ENCODE measurements around the gene MAFF. TPM values are rescaled to one million over a fixed set of nuclear protein-coding genes. Genes with fewer than 3 reads are reported as not detected.
A peak's percentile ranks its signal among the peaks of the same experiment; 100 is the strongest.
"Not testable (repeated sequence)": the region's sequence is repeated elsewhere in the genome, so short reads cannot be mapped to it uniquely, and the experiment has no call there.

The MAFF gene
- total RNA-seq, 1 donor from 2014 or later, result 4.2 TPM

DNA sequence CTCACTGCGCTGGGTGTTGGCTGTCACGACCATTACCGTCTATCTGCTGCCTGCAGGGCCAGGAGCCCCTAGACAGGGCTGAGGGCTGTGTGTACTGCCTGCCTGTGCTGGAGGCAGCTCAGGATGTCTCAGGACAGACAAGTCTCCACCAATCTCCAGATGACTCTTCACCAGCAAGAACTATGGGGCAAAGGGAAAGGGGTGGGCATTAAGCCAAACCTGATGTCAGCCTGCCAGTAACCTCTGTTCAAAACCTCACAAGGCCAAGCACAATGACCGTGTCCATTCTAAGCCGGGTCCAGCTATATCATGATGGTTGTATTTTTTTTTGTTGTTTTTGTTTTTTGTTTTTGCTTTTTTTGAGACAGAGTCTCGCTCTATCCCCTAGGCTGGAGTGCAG, 31.6 kb downstream of the MAFF start:
- ATAC-seq (ENCODE audit: poor library complexity) (no peak), DNase-seq (no peak)
- intact Hi-C loops (cut with DNase I), result no loop called here

DNA sequence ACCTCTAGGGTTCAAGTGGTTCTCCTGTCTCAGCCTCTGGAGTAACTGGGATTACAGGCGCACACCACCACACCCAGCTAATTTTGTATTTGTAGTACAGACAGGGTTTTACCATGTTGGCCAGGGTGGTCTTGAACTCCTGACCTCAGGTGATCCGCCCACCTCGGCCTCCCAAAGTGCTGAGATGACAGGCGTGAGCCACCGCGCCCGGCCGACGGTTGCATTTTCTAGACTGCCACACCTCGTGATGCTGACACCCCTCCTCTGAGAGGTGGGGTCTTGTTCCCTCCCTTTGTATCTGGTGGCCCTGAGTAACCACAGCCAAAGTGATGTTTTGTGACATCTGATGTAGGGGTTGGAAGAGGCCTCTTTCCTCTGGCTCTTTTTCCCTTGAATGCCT, 32.1 kb downstream of the MAFF start:
- DNase-seq; ATAC-seq (ENCODE audit: poor library complexity); intact Hi-C loops (cut with DNase I): not testable (repeated sequence)

DNA sequence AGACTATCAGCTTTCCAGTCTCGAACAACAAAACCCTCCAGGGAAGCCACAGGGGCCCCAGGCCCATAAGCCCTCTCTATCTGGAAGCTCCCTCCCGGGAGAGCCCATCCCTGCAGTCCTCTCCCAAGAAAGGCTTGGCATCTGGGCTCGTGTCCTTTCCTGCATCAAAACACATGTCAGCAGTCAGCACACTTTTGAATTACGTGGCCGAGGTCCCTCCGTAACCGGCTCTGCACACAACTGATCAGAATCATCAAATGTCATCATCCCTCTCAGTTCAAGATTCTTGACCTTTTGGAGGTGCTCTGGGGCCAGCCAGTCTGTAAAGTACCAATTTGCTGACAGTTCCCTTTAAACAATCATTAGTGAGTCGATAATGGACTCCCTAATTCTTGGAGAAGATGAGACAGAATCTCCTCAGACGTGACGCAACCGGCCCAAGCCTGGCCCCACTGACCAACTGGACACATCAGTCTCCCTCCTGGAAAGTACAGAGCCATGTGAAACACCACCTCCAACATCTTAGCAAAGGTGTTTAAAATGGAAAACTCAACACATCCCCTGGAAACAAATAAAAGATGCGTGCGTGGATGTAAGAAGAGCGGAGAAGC, 33.6 kb downstream of the MAFF start:
- DNase-seq, result no peak
- intact Hi-C loops (cut with DNase I), result no loop called here

DNA sequence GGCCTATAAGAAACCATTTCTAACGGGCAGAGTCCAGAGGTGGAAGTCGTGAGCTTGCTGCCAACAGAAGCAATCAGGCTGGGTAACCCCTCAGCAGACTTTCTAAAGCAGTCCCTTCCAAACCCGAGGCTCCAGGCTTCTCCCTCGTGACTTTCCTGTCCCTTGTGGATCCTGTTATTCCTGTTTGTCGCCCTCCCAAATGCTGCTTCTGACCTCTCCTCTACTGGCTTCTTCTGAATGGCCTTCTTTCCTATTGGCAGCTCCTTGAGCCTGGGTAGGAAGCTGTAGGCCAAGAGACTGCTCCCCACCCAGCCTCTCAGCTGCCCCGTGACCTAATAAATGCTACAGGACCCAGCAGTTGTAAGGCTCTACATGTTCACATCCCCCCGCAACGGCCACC, 35.0 kb downstream of the MAFF start:
- ATAC-seq (ENCODE audit: poor library complexity) (no peak), DNase-seq (no peak)
- intact Hi-C loops (cut with DNase I), result no loop called here

More for the DNA sequence above, 33.6 kb downstream of the MAFF start:
- no peak for ATAC-seq (ENCODE audit: poor library complexity)

DNA sequence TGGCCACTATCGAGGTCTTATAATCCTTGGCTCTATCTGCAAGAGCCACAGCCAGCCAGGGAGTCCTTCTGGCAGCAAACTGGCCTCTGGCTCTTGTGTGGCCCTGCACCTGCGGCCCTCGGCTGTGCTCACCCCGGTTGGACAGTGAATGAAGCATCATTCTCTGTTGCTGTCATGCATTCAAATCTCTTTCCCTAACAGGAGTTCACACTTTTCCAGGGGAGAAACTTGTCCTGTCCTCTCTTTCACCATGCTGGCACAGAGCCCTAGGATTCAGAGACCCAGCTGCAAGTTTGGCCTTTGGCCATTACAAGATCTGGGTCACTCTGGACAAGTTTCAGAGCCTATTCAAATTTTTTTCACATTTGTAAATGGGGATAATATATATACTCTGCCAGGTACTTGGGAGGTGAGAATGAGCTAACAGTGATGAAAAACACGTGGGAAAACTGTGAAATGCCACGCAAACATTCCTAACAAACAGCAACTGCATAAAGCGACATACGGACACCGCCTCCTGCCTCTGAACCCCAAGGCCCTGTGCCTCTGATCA, 36.8 kb downstream of the MAFF start:
- no peak for DNase-seq
- intact Hi-C loops (cut with DNase I), result no loop called here
- peak; percentile 7 for ATAC-seq (ENCODE audit: poor library complexity)

DNA sequence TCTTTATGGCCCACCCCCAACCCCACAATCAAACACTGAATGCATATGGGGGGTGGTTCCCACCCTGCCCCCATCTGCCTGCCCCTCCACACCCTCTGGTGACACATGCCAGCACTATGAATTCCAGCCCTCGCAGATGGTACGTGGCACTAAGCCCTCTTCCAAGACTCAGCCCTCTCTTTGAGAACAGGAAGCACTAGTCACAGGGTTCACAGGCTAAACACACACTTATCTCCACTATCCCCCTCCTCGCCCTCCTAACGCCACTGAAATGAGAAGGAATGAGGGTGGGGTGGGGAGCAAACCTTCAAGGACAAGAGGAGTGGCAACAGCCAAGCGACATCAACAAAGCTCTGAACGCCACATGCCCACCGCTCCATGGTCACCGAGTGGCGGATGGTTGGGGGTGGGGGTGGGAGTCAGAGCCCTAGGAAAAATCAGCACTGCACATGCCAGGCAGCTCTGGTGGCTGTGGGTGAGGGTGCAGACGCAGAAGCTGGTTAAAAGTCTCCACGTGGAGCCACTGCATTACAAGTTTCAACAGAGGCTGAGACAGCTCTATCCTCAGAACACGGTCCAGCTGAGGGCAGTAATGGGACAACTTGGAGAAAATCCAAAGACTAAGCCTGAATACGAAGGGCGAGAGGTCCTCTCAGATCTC, 37.4 kb downstream of the MAFF start:
- ATAC-seq (ENCODE audit: poor library complexity), result peak; percentile 67
- intact Hi-C loops (cut with DNase I), result no loop called here
- DNase-seq, result no peak

DNA sequence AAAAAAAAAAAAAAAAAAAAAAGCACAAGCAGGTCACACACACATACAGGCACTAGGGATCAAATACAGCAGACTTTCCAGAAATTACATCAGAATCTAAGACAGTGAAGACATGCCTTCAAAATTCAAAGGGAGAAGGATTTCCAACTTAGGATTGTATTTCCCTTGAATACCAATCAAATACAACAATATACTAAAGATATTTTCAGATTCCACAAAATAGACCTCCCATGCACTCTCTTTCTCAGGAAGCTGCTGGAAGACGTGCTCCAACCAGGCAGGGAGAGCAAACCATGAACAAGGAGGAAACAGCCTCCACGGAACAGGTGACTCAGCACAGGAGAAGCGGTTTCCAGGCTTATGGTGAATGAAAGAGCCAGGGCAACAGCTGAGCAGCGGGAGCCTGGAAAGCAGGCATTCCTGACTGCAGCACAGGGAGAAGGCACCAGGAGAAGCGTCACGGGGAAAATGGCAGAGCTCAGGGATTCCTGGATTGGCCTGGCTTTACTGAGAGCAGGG, 39.0 kb downstream of the MAFF start:
- DNase-seq (no peak), ATAC-seq (ENCODE audit: poor library complexity) (no peak)
- intact Hi-C loops (cut with DNase I), result no loop called here

DNA sequence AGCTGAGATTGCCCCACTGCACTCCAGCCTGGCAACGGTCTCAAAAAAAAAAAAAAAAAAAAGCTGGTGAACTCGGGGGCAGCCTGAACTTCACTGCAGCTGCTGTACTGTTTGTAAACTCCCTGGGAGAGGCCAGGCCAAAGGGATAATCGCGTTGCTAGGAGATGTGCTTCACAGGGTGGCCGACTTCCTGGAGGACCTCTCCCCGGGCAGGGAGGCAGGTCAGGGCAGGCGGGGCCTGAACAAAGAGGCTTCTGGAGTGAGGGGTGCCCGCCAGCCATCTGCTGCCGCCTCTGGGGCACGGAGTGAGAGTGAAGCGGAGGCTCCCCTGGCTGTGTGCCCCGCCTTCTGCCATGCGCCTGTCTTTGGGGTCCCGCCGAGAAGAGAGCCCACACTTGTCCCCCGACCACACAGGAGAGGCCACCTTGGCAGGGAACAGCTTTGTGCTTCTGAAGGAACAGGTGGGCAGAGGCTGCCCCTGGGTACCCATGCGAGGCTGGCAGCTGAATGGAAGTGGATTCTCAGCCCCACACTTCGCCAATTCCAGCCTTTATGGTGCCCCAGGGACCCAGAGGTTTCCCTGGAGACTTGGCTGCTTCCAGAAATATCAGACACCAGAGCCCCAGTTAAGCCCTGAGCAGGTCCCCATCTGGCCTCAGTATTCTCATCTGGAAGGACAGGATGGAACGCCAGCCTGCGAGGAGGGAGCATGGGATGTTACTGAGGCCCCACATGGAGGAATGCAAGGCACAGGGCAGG, 41.4 kb downstream of the MAFF start:
- intact Hi-C loops (cut with DNase I), result no loop called here
- ATAC-seq (ENCODE audit: poor library complexity) (peak; percentile 23), DNase-seq (no peak)

DNA sequence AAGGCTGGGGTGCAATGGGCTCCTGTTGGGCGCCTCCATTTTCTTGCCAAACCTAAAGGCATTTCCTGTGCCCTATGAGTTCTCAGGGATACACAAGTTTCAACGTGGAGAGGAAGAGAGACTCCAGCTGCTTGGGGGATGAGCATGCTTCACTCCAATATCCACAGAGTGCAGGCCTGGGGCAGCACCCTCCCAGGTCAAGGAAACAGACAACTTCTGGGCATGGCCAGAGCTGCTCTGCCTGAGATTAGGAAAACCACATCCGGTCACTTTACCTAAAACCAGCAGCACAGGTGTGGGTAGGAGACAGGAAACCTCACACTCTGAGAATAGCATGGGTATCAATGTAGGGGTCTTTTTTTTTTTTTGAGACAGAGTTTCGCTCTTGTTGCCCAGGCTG, 42.3 kb downstream of the MAFF start:
- ATAC-seq (ENCODE audit: poor library complexity) (no peak), DNase-seq (no peak)
- intact Hi-C loops (cut with DNase I), result no loop called here

DNA sequence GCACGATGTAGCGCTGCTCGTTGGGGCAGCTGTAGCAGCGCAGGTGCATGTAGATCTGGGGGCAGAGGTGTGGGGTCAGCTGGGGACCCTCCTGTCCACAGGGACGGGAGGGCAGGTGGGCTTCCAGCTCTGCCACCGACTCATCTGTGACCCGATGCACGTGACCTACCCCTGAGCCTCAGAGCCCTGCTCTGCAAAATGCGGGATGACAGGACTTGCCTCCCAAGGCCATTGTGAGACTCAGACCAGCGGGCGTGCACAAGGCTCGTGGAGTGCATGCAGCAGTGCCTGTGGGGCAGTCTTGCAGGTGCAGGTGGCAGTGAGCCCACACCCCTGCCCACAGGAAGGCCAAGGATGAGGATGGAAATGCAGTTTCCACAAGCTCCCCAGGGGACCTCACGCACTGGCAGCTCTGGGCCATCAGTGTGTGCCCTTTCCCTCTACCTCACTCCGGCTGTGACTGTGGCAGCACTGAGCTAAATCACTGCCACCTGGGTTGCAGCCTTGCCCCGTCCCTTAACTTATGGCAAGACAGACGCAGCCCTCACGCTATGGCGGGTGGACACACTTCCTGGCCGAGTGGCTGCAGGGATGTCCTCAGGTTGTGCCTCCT, 44.4 kb downstream of the MAFF start:
- intact Hi-C loops (cut with DNase I), result no loop called here
- ATAC-seq (ENCODE audit: poor library complexity) (peak; percentile 5), DNase-seq (no peak)

DNA sequence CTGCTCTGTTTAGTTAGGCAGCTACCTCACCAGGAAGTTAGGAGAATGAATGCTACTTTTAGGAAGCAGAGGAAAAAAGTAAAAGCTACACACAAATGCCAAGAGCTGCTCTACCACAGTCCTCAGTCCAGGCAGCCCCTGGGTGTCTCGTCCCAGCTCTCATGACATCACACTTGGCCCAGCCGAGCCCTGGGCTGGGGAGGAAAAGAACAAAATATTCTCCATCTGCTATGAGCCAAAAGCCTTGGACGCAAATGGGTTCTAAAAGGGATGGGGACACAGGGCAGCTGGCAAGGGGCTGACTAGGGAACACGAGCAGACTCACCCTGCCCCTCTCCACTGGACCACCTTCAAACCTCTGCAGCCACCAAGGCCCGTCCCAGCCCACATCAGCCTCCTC, 44.9 kb downstream of the MAFF start:
- peak; percentile 85 for DNase-seq
- intact Hi-C loops (cut with DNase I), result no loop called here
- peak; percentile 80 for ATAC-seq (ENCODE audit: poor library complexity)

DNA sequence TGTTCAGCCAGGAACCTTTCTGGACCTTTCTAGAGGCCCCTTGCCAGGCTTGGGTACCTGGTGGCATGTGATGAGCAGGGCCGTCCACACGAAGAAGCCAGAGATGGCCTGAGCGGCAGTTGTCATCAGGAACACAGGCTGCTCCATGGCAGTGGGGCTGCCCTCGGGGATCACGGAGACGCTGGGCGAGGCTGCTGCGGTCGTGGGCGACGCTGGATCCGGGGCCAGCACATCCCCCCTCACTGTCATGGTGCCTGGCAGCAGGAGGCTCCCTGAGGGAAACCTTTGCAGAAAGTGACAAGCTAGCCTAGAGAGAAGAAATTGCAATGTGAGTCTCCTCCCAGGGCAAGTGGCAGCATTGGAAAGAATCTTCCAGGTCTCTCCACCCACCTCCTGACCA, 45.9 kb downstream of the MAFF start:
- DNase-seq, result no peak
- ATAC-seq (ENCODE audit: poor library complexity), result no peak
- intact Hi-C loops (cut with DNase I), result no loop called here

DNA sequence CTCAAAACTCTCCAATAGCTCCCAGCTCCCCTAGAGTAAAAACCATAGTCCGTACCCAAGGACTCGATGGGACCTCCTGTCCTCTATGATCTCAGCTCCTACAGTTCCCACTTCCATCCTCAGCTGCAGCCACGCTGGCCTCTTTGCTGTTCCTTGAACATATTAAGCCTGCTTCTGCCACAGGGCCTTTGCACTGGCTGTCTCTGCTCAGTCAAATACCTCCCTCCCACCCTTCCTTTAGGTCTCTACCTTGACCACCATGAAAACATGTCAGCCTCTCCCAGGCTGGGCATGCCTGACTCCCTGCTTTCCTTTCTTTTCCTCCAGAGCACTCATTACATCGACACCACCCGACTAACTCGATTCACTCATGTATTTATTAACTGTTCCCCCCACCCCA, 46.5 kb downstream of the MAFF start:
- intact Hi-C loops (cut with DNase I), result no loop called here
- no peak for ATAC-seq (ENCODE audit: poor library complexity)

DNA sequence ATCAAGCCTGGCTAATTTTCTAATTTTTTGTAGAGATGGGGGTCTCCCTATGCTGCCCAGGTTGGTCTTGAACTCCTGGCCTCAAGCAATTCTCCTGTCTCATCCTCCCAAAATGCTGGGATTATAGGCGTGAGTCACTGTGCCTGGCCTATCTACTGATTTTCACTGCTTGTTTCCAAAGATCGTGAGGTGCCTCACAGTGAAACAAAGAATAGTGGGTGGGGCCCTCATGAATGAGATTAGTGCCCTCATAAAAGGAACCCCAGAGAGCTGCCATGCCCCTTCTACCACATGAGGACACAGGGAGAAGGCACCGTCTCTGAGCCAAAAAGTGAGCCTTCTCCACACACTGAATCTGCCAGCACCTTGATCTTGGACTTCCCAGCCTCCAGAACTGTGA, 47.5 kb downstream of the MAFF start:
- intact Hi-C loops (cut with DNase I), result no loop called here
- no peak for ATAC-seq (ENCODE audit: poor library complexity)
- DNase-seq, result no peak

More for the DNA sequence above, 46.5 kb downstream of the MAFF start:
- no peak for DNase-seq

DNA sequence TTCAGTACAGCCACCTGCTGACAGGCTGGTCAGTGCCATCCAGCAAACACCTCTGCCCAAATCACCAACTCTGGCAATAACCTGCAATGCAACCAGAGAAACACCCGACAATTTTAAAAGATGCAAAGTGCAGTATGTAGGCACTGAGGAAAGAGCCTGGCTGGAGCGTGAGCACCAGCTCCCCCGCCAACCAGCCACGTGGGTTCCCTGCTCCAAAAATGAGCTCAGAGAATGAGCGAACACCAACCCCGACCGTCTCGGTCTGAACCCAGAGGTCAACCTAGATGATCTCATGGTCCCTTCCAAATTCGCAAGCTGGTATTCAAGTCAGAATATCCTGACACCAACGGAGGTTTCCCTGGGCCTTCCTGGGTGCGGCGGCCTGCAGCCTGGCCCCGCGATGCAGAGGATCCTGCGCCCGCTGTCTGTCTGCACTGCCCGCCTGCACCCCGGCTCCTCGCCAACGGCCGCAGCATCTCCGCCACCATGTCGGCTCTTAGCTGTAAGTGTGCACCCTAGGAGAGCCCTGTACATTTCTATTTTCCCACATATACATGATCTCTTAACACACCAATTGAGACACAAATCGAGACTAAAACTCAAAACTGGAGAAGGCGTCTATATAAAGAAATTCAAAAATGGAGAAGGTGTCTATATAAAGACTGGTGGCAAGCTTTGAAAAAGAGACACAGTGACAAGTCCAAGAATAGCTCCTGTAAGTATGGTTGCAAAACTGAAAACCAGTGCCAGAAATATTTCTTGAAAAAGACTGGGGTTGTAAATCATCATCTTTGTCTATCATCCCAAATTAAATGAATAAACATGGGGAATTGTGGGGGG, 48.2 kb downstream of the MAFF start:
- DNase-seq, result no peak
- ATAC-seq (ENCODE audit: poor library complexity), result no peak
- intact Hi-C loops (cut with DNase I), result no loop called here

DNA sequence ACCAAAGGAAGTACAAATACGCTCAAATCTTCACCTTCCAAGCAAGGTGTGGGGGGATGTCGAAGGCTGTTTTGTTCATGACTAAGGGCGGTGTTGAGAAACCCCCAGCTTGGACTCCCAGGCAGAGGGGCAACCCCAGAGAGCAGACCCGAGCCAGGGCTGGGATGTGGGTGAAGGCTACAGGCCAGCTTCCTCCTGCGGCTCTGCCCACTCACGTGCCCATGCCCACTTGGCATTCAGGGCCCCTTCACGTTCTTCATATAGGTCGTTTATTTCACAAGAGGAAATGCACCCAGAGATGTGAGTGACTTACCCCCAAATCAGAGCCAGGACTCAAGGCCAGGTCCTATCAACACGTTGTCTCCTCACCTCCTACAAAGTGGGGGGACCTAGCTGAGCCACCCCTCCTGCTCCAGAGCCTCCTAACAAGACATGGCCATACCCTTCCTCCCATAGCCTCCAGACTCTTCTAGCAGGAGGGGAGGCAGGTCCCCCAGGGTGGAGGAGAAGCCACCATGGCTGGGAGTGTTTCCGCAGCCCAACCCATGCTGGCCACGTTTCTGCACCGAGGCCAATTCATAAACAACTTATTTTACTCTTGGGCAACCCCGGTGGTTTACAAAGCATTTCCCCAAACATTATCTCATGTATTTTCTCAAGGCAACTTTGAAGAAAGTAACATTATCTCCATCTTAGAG, 49.0 kb downstream of the MAFF start:
- ATAC-seq (ENCODE audit: poor library complexity) (no peak), DNase-seq (no peak)
- intact Hi-C loops (cut with DNase I), result no loop called here

DNA sequence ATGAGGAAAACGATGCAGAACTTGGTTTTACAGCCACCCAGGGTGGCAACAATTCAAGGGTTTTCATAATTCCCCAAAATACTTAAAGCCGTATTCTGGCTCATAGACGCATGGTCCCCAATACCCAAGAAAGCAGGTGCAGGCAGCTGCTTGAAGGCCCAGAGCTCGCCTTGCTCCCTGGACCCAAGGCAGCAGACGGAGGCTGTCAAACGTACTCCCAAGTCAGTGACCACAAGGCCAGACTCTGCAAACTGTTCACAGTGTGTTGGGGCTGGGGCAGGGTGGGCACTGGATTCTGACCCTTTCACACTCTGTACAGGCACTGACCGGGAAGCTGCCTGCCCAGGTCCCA, 49.5 kb downstream of the MAFF start:
- no peak for DNase-seq
- ATAC-seq (ENCODE audit: poor library complexity), result no peak
- intact Hi-C loops (cut with DNase I), result no loop called here

DNA sequence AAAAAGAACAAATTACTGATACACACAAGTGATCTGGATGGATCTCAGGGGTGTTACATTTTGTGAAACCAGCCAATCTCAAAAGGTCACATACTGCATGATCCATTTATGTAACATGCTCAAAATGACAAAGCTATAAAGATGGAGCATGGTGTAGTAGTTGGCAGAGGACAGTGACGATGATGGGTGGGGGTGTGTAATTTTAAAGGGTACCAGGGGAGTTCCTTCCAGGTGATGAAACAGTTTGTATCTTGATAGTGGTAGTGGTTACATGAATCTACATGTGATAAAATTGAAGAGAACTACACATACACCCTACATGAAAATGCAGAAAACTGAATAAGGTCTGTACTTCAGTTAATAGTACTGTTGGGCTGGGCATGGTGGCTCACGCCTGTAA, 53.9 kb downstream of the MAFF start:
- intact Hi-C loops (cut with DNase I), result no loop called here
- ATAC-seq (ENCODE audit: poor library complexity) (no peak), DNase-seq (no peak)
